Endothelial cell (in vitro differentiated cells): ENCODE data around the gene COX14. TPM values are rescaled to one million over a fixed set of nuclear protein-coding genes. Genes with fewer than 3 reads are reported as not detected.
A peak's percentile ranks its signal among the peaks of the same experiment; 100 is the strongest.

Experiments used
- DNase-seq: peaks from one replicate; pipeline ENCODE4 v3.0.0; 2021; ENCODE audit warnings: low spot score
- H3K27ac Mint-ChIP-seq: one replicate; pipeline ENCODE4 v1.8.0; 2021; ENCODE audit warnings: mixed read lengths, inconsistent platforms; ENCODE audit not compliant: unreplicated experiment
- H3K27me3 Mint-ChIP-seq: one replicate; pipeline ENCODE4 v1.8.0; 2021; ENCODE audit warnings: mild to moderate bottlenecking, moderate library complexity, mixed read lengths, inconsistent platforms; ENCODE audit not compliant: unreplicated experiment
- H3K36me3 Mint-ChIP-seq: one replicate; pipeline ENCODE4 v1.8.0; 2021; ENCODE audit warnings: mild to moderate bottlenecking, low read depth, mixed read lengths, inconsistent platforms; ENCODE audit not compliant: unreplicated experiment
- H3K4me1 Mint-ChIP-seq: one replicate; pipeline ENCODE4 v1.8.0; 2021; ENCODE audit warnings: mild to moderate bottlenecking, mixed read lengths, inconsistent platforms; ENCODE audit not compliant: unreplicated experiment
- H3K4me3 Mint-ChIP-seq: one replicate; pipeline ENCODE4 v1.8.0; 2021; ENCODE audit warnings: mild to moderate bottlenecking, mixed read lengths, inconsistent platforms; ENCODE audit not compliant: unreplicated experiment
- H3K9me3 Mint-ChIP-seq: one replicate; pipeline ENCODE4 v1.8.0; 2021; ENCODE audit warnings: mixed read lengths, inconsistent platforms; ENCODE audit not compliant: unreplicated experiment
- CTCF ChIP-seq: fragments of 200-600 bp; sonication (generic); IDR thresholded peaks from one replicate; pipeline ENCODE4 v1.5.0; 2021; ENCODE audit warnings: antibody characterized with exemption; ENCODE audit not compliant: unreplicated experiment
- total RNA-seq: library from RNA; stranded (reverse); fragmentation: NEBNext Ultra II Directional; extraction: Animal tissue kit (Norgen Biotek cat#: 25700); gene quantifications from one replicate; pipeline ENCODE4 v1.2.1, GENCODE V29; 2021; ENCODE audit not compliant: unreplicated experiment

The COX14 gene
- total RNA-seq, 1 donor from 2014 or later = 36.4 TPM

DNA sequence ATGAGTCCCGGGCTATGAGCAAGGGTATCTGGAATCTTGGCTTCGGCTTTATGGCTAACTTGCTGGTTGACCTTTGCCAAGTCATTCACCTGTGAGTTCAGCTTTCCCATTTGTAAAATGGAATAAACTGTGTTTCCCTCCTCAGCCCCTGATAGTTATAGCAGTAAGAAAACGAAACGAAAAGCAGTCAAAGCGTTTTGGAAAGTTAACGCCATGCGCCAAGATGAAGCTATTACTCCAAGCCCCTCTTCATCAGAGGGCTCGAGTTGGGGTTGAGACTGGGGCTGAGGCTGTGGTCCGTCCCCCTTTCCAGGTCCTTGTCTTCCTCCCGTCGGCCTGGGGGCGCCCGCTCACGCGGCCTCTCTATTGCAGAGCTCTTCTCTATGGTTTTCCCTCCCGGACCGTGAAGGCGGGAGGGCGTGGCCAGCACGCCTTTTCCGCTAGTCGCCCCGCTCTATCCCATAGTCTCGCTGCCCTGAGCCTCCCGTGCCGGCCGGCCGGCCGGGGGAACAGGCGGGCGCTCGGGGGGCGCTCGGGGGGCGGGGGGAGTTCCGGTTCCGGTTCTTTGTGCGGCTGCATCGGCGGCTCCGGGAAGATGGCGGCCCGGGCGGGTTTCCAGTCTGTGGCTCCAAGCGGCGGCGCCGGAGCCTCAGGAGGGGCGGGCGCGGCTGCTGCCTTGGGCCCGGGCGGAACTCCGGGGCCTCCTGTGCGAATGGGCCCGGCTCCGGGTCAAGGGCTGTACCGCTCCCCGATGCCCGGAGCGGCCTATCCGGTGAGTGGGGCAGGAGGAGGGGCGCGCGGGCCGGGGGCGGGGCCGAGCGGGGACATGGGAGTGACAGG, 27.0 kb upstream of the COX14 start, which contains the start of gene SMARCD1:
Gene SMARCD1 (plus strand): TSS at position 568 of the 840 bp plus-strand sequence. CDS start 28 bp downstream, at position 596.
- H3K36me3 Mint-ChIP-seq = peaks cover 4% of the 10 kb centered on the region
- H3K27me3 Mint-ChIP-seq = peaks cover 3% of the 10 kb centered on the region
- H3K9me3 Mint-ChIP-seq = no peaks in the 10 kb centered on the region

DNA sequence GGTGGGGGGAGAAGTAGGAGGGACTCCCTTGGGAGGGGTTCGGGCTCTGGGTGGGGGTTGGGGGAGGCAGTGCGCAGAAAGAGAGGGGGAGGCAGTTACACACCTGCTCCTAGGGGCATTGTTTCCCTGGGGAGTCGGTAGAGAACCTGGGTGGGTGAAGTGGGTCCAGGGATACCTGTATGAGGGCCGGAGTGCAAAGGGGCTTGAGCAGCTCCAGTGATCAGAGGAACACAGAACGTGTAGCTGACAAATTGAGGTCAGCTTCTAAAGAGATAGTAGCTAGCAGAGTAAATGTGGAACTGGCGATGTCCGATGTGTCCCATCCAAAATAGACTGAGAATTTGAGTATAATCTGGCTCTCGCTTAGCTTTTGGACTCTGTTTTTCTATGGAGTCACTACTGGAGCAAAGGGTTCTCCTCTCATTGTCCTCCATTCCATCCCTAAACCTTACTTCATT, 26.4 kb upstream of the COX14 start:
- DNase-seq = no peak
- Mint-ChIP-seq H3K27ac (peak overlapping the region; percentile 91), H3K9me3 (no peaks in the 10 kb centered on the region), H3K27me3 (peaks cover 3% of the 10 kb centered on the region), H3K4me3 (peak overlapping the region; percentile 95), H3K4me1 (peaks cover 14% of the 10 kb centered on the region), H3K36me3 (peaks cover 4% of the 10 kb centered on the region)
- TF ChIP-seq CTCF = no peak

More for the DNA sequence above, 27.0 kb upstream of the COX14 start, which contains the start of gene SMARCD1:
- DNase-seq = peak; percentile 84
- TF ChIP-seq CTCF = no peak
- Mint-ChIP-seq H3K4me3 (peak within 1 kb of the TSS; percentile 95), H3K4me1 (peaks cover 14% of the 10 kb centered on the region), H3K27ac (peak within 1 kb of the TSS; percentile 91)

GRCh38 chr12:50086148-50086547, 25.9 kb upstream of the COX14 start:
- no peak for DNase-seq
- Mint-ChIP-seq H3K4me3 (peak overlapping the region; percentile 95), H3K27me3 (peaks cover 3% of the 10 kb centered on the region), H3K9me3 (no peaks in the 10 kb centered on the region), H3K27ac (no peak overlapping the region), H3K36me3 (peaks cover 7% of the 10 kb centered on the region), H3K4me1 (peaks cover 14% of the 10 kb centered on the region)
- TF ChIP-seq CTCF = no peak

DNA sequence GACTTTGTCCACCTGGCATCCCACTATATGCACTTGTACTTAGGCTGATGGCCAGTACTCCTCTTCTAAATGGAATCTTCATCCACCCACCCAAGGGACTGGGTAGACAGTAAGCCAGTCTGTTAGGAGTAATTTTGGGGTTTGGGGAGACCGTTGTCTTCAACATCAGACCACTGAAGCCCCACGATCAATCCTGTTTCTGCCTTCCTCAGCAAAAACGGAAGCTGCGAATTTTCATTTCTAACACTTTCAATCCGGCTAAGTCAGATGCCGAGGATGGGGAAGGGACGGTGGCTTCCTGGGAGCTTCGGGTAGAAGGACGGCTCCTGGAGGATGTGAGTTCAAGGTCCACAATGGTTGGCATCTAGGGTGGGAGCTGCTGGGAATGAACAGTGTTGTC, 24.9 kb upstream of the COX14 start:
- Mint-ChIP-seq H3K27ac (no peak overlapping the region), H3K9me3 (no peaks in the 10 kb centered on the region), H3K36me3 (peaks cover 11% of the 10 kb centered on the region), H3K27me3 (peaks cover 1% of the 10 kb centered on the region), H3K4me3 (no peak overlapping the region), H3K4me1 (peaks cover 14% of the 10 kb centered on the region)
- TF ChIP-seq CTCF = no peak
- no peak for DNase-seq

GRCh38 chr12:50087995-50088394, 24.0 kb upstream of the COX14 start:
- TF ChIP-seq CTCF = no peak
- peaks cover 1% of the 10 kb centered on the region for H3K27me3 Mint-ChIP-seq
- H3K27ac Mint-ChIP-seq = no peak overlapping the region
- H3K36me3 Mint-ChIP-seq = peaks cover 11% of the 10 kb centered on the region
- peaks cover 14% of the 10 kb centered on the region for H3K4me1 Mint-ChIP-seq
- no peaks in the 10 kb centered on the region for H3K9me3 Mint-ChIP-seq
- DNase-seq = no peak
- no peak overlapping the region for H3K4me3 Mint-ChIP-seq
